Nephron progenitor cell (in vitro differentiated cells): ENCODE measurements around the gene STRA6.

ENCODE experiments used
- DNase-seq: peaks from one replicate; pipeline ENCODE4 v3.0.0; 2021
- H3K27ac Mint-ChIP-seq: 2 replicates; pipeline ENCODE4 v1.8.0; 2021; ENCODE audit warnings: mild to moderate bottlenecking, moderate library complexity, mixed read lengths
- H3K27me3 Mint-ChIP-seq: 2 replicates; pipeline ENCODE4 v1.8.0; 2021; ENCODE audit warnings: mild to moderate bottlenecking, low read depth, mixed read lengths; ENCODE audit not compliant: poor library complexity
- H3K36me3 Mint-ChIP-seq: 2 replicates; pipeline ENCODE4 v1.8.0; 2021; ENCODE audit warnings: low read depth, mixed read lengths
- H3K4me1 Mint-ChIP-seq: 2 replicates; pipeline ENCODE4 v1.8.0; 2021; ENCODE audit warnings: mixed read lengths
- H3K4me3 Mint-ChIP-seq: 2 replicates; pipeline ENCODE4 v1.8.0; 2021; ENCODE audit warnings: mild to moderate bottlenecking, moderate library complexity, mixed read lengths
- H3K9me3 Mint-ChIP-seq: 2 replicates; pipeline ENCODE4 v1.8.0; 2021; ENCODE audit warnings: mild to moderate bottlenecking, moderate library complexity, mixed read lengths
- TF ChIP-seq, protein P1 (sequence below): fragments of 200-600 bp; sonication (generic); IDR thresholded peaks from 2 replicates; pipeline ENCODE4 v1.5.0; 2021; ENCODE audit warnings: antibody characterized with exemption

Gene STRA6

DNA sequence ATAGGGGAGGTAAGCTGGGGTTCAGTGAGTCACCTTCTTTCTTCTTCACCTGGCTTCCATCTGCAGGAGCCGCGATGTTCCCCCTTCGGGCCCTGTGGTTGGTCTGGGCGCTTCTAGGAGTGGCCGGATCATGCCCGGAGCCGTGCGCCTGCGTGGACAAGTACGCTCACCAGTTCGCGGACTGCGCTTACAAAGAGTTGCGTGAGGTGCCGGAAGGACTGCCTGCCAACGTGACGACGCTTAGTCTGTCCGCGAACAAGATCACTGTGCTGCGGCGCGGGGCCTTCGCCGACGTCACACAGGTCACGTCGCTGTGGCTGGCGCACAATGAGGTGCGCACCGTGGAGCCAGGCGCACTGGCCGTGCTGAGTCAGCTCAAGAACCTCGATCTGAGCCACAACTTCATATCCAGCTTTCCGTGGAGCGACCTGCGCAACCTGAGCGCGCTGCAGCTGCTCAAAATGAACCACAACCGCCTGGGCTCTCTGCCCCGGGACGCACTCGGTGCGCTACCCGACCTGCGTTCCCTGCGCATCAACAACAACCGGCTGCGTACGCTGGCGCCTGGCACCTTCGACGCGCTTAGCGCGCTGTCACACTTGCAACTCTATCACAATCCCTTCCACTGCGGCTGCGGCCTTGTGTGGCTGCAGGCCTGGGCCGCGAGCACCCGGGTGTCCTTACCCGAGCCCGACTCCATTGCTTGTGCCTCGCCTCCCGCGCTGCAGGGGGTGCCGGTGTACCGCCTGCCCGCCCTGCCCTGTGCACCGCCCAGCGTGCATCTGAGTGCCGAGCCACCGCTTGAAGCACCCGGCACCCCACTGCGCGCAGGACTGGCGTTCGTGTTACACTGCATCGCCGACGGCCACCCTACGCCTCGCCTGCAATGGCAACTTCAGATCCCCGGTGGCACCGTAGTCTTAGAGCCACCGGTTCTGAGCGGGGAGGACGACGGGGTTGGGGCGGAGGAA, 69.6 kb downstream of the STRA6 start:
- TF ChIP-seq, protein P1, sequence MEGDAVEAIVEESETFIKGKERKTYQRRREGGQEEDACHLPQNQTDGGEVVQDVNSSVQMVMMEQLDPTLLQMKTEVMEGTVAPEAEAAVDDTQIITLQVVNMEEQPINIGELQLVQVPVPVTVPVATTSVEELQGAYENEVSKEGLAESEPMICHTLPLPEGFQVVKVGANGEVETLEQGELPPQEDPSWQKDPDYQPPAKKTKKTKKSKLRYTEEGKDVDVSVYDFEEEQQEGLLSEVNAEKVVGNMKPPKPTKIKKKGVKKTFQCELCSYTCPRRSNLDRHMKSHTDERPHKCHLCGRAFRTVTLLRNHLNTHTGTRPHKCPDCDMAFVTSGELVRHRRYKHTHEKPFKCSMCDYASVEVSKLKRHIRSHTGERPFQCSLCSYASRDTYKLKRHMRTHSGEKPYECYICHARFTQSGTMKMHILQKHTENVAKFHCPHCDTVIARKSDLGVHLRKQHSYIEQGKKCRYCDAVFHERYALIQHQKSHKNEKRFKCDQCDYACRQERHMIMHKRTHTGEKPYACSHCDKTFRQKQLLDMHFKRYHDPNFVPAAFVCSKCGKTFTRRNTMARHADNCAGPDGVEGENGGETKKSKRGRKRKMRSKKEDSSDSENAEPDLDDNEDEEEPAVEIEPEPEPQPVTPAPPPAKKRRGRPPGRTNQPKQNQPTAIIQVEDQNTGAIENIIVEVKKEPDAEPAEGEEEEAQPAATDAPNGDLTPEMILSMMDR: no peak
- Mint-ChIP-seq H3K27me3 (peaks cover 81% of the 10 kb centered on the region), H3K36me3 (peaks cover 5% of the 10 kb centered on the region), H3K9me3 (peaks cover 18% of the 10 kb centered on the region), H3K27ac (no peak overlapping the region), H3K4me1 (peaks cover 73% of the 10 kb centered on the region), H3K4me3 (no peak overlapping the region)
- peak; percentile 23 for DNase-seq

DNA sequence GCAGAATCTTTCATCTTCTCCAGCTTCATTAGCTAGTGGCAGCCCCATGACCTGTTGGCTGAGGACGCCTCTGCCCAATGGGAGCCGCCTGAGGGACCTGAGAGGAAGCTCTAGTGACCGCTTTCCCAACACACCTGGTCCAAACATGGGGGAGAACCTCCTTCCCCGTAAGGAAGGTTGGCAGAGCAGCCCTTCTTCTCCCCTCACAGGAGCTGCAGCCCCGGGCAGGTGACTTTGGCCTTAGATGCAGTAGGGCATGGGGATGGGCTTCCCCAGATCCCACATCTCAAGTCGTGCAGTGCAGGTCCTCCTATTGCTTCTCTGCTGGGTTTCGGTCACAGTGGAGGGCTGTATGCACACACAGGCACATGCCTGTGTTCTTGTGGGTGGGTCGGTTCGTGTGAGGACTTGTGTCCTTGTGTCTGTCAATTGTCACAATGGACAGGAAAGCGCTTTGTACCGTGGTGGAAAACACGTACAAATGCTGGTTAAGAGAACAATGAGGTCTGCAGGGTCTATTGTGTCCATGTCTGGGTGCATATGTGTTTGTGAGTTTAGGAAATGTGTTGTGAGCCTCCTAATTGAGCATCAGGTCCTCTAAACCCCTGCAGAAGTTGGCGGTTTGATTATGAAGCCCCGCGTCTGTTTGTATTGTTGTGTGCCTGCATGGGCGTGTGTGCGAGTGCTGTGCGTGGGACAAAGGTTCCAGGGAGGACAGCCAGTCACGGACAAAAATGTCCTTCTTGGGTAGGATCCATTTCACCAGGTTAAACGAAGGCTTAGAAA, 70.8 kb downstream of the STRA6 start:
- Mint-ChIP-seq H3K4me3 (peak overlapping the region; percentile 80), H3K4me1 (peaks cover 67% of the 10 kb centered on the region), H3K27me3 (peaks cover 93% of the 10 kb centered on the region), H3K9me3 (peaks cover 18% of the 10 kb centered on the region), H3K27ac (no peak overlapping the region), H3K36me3 (peaks cover 5% of the 10 kb centered on the region)
- DNase-seq: no peak
- TF ChIP-seq, protein P1: no peak

DNA sequence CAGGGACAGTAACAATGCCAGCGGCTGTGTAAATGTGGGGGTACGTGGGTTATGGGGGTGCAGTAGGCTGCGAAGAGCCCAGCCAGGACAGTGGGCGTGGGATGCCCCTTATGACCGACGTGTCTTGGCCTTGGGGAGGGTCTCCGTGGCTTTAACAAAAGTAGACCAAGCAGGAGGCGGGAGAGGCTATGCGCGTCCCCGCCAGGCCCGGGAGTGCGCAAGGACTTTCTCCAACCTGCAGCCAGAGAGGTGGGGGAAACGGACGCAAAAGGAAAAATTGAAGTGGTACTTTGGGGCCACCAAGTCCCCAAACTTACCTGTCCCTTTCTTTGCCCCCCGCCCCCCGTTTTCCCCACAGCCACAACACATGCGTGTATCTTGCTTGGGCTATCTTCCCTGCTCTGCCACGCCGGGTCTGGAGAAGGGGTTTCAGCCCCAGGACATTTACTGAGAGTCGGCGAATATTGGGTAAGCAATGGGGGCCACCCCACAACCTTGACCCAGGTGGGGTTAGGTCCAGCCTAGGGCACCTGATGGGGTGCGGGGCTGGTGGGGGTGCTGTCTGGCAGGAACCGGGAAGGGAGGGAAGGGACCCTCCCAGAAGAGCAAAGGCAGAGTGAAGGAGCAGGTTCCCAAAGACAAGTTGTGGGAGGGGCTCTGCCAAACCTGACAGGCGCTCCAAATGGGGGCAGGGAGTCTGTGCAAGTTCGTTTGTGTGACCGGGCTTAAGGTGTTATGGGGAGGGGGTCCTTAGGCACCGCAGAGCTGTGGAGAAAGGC, 71.5 kb downstream of the STRA6 start:
- Mint-ChIP-seq H3K36me3 (peaks cover 5% of the 10 kb centered on the region), H3K4me3 (peak overlapping the region; percentile 80), H3K27me3 (peaks cover 96% of the 10 kb centered on the region), H3K4me1 (peaks cover 65% of the 10 kb centered on the region), H3K27ac (no peak overlapping the region), H3K9me3 (peaks cover 18% of the 10 kb centered on the region)
- TF ChIP-seq, protein P1: no peak
- no peak for DNase-seq

DNA sequence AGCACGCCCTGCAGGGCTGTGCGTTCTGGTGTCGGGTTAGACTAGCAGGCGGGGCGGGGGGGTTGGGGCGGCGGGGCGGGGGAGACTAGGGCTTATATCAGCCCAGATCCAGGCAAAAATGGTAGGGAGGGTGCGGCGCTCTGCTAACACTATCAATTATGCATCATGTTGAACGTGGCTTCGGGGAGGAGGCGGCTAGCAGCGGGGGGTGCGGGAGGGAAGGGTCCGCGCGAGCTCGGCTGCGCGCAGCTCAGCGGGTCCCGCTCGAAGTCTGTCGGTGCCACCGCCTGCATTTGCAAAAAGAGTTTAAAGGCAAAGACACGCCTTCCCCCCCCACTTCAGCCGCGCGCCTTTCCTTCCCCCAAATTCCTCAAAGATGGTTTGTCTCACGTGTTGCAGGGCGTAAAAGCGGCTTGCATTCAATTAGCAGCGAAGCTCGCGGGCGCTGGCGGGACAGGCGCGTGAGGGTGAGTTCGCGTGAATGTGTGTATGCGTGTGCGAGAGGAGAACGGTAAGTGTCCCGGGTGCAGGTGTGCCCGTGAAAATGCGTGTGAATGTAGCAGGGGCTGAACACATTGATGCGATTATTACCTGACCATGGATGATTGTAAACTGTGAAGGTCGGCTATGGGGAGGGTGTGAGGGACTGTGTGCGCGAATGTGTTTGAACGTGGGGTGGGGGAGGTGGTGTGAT, 72.3 kb downstream of the STRA6 start, which contains the start of gene ISLR2:
Gene ISLR2, plus strand, starts transcription at position 432 of the 694 bp plus-strand sequence. CDS start 2,169 bp downstream, outside the sequence.
- Mint-ChIP-seq H3K9me3 (peaks cover 18% of the 10 kb centered on the region), H3K4me1 (peaks cover 63% of the 10 kb centered on the region), H3K27me3 (peaks cover 89% of the 10 kb centered on the region), H3K27ac (no peak within 1 kb of the TSS), H3K4me3 (peak within 1 kb of the TSS; percentile 80), H3K36me3 (peaks cover 5% of the 10 kb centered on the region)
- DNase-seq: peak; percentile 61
- TF ChIP-seq, protein P1: no peak

DNA sequence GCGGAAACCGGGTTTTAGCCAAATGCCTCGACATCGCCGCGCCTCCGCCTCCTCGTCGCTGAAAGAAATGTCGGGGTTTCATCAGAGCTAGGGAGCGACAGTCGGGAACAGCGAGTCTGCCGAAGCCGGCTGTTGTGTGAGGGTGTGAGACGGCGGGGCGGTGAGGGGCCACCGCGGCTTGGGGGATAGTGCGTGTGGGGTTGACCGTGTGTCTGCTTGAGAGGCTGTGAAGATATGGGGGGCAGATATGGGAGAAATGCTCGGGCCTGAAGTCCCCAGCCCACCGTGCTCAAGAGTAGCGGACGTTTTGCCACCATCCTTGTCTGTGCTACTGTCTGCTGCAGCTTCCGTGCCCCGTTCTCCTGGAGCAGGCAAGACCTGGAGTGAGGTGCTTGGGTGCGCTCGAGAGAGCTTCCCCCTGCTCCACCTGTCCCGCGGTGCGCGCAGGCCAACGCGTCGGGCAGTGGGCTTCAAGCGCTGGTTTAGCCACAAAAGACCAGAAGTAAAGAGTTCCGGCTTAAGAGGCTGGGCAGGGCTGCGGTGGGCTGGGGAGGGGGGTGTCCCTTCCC, 72.9 kb downstream of the STRA6 start:
- Mint-ChIP-seq H3K36me3 (peaks cover 5% of the 10 kb centered on the region), H3K27ac (no peak overlapping the region), H3K4me3 (peak overlapping the region; percentile 80), H3K27me3 (peaks cover 82% of the 10 kb centered on the region), H3K4me1 (peaks cover 59% of the 10 kb centered on the region), H3K9me3 (peaks cover 18% of the 10 kb centered on the region)
- DNase-seq: peak; percentile 40
- TF ChIP-seq, protein P1: no peak
